ENCODE measurements around the gene PHGDH.

GRCh38 chr1:119752592-119752991 lies 40.9 kb downstream of the PHGDH start:
- TF ChIP-seq GATA2 (IDR thresholded peaks at IDR 0.05; ENCODE audit: low read depth, low read length) = no peak
- no peak for TF ChIP-seq GATA3 (IDR thresholded peaks at IDR 0.05; ENCODE audit: low read depth, low read length)

All from SH-SY5Y (cell line).